ENCODE results near the gene TRPM2.
"Not testable (repeated sequence)": the region's sequence is repeated elsewhere in the genome, so short reads cannot be mapped to it uniquely, and the experiment has no call there.

The TRPM2 gene

DNA sequence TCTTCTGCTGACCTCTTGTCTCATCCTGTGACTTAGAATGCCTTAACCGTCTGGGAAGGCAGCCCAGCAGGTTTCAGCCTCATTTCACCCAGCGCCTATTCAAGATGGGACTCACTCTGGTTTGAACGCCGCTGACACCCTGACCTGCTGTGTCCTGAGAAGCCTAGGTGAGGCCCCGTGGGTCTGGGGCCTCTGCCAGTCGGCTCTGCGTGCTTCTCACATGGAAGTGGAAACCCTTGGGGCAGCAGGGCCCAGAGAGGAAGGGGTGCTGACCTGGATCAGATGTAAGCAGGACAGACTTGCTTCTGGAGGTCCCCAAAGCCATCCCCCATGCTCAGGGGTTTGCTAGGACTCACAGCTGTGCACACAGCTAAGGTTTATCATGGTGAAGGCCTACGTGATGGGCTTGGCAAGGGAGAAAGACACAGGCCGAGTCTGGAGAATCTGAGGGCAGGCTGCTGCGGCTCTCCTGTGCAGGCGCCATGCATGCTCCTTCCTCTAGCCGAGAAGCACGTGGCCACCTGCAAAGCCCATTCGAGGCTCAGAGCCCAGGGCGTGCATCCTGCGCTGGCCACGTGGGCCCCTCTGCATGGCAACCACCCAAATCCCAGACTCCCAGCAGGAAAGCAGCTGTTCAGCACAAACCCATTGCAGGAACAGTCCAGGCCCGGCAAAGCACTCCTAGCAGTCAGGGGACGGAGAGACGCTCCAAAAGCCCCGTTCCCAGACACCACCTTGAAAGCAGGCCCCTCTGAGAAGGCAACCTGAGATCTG is 3.8 kb downstream of the TRPM2 start:
- TF ChIP-seq, protein P1, sequence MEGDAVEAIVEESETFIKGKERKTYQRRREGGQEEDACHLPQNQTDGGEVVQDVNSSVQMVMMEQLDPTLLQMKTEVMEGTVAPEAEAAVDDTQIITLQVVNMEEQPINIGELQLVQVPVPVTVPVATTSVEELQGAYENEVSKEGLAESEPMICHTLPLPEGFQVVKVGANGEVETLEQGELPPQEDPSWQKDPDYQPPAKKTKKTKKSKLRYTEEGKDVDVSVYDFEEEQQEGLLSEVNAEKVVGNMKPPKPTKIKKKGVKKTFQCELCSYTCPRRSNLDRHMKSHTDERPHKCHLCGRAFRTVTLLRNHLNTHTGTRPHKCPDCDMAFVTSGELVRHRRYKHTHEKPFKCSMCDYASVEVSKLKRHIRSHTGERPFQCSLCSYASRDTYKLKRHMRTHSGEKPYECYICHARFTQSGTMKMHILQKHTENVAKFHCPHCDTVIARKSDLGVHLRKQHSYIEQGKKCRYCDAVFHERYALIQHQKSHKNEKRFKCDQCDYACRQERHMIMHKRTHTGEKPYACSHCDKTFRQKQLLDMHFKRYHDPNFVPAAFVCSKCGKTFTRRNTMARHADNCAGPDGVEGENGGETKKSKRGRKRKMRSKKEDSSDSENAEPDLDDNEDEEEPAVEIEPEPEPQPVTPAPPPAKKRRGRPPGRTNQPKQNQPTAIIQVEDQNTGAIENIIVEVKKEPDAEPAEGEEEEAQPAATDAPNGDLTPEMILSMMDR (conservative IDR thresholded peaks at IDR 0.05; ENCODE audit: low read depth, low read length) = no peak
- no peak for DNase-seq (ENCODE audit: low read depth)
- no peak overlapping the region for H3K4me3 ChIP-seq (ENCODE audit: low read depth, low read length)

- TF ChIP-seq, protein P1 (conservative IDR thresholded peaks at IDR 0.05; ENCODE audit: low read depth, low read length) = no peak
- no peak for DNase-seq (ENCODE audit: low read depth)
- no peak overlapping the region for H3K4me3 ChIP-seq (ENCODE audit: low read depth, low read length)
Observed at GRCh38 chr21:44359396-44359795, 6.0 kb downstream of the TRPM2 start.

DNA sequence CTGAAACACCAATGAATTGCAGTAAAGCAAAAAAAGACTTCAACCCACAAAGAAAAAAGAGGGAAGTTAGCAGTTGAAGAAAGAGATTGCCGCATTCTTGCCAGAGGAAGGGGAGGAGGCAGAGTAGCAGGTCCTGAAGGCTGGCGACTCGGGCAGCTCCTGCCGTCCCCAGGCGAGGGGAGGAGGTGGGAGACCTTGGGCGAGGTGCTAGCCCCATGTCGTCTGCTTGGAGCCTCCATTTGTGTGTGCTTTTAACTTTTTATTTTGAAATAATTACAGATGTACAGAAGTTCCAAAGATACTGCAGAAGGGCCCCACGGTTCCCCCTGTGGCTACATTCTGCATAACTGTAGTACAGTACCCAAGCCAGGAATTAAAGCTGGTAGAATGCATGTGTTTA is 6.7 kb downstream of the TRPM2 start:
- TF ChIP-seq, protein P1 (conservative IDR thresholded peaks at IDR 0.05; ENCODE audit: low read depth, low read length) = peak; percentile 24
- peak; percentile 12 for DNase-seq (ENCODE audit: low read depth)
- H3K4me3 ChIP-seq (ENCODE audit: low read depth, low read length) = no peak overlapping the region

- DNase-seq (ENCODE audit: low read depth); H3K4me3 ChIP-seq (ENCODE audit: low read depth, low read length): not testable (repeated sequence)
Observed at GRCh38 chr21:44361903-44362302, 8.5 kb downstream of the TRPM2 start.

DNA sequence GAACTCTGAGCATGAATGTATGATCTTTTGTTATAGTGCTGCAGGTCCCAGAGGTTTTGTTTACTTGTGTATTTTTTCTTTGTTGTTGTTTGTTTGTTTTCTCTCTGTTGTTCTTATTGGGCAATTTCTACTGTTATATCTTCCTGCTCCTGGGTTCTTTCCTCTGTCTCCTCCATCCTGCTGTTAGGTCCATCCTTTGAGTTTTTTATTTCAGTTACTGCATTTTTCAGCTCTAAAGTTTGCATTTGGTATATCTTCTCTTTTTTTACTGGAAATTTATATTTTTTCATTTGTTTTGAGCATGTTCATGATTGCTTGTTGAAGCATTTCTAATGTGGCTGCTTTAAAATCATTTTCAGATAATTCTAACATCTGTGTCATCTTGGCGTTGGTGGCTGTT is 9.9 kb downstream of the TRPM2 start:
- TF ChIP-seq, protein P1 (conservative IDR thresholded peaks at IDR 0.05; ENCODE audit: low read depth, low read length) = no peak
- no peak overlapping the region for H3K4me3 ChIP-seq (ENCODE audit: low read depth, low read length)
- no peak for DNase-seq (ENCODE audit: low read depth)

GRCh38 chr21:44364151-44365053 is 11.0 kb downstream of the TRPM2 start:
- TF ChIP-seq, protein P1 (conservative IDR thresholded peaks at IDR 0.05; ENCODE audit: low read depth, low read length) = no peak

GRCh38 chr21:44365251-44365966 is 12.0 kb downstream of the TRPM2 start:
- no peak overlapping the region for H3K4me3 ChIP-seq (ENCODE audit: low read depth, low read length)
- TF ChIP-seq, protein P1 (conservative IDR thresholded peaks at IDR 0.05; ENCODE audit: low read depth, low read length) = no peak
- DNase-seq (ENCODE audit: low read depth) = no peak

More at GRCh38 chr21:44364151-44365053, 11.0 kb downstream of the TRPM2 start:
- no peak overlapping the region for H3K4me3 ChIP-seq (ENCODE audit: low read depth, low read length)
- DNase-seq (ENCODE audit: low read depth) = no peak
